Measurements from ENCODE around the gene ATRIP.
"Not testable (repeated sequence)": the region's sequence is repeated elsewhere in the genome, so short reads cannot be mapped to it uniquely, and the experiment has no call there.

Gene ATRIP

GRCh38 chr3:48474619-48475018 is 28.1 kb downstream of the ATRIP start:
- DNase-seq (ENCODE audit: extremely low read depth, low read depth) = no peak
- TF ChIP-seq, protein P1, sequence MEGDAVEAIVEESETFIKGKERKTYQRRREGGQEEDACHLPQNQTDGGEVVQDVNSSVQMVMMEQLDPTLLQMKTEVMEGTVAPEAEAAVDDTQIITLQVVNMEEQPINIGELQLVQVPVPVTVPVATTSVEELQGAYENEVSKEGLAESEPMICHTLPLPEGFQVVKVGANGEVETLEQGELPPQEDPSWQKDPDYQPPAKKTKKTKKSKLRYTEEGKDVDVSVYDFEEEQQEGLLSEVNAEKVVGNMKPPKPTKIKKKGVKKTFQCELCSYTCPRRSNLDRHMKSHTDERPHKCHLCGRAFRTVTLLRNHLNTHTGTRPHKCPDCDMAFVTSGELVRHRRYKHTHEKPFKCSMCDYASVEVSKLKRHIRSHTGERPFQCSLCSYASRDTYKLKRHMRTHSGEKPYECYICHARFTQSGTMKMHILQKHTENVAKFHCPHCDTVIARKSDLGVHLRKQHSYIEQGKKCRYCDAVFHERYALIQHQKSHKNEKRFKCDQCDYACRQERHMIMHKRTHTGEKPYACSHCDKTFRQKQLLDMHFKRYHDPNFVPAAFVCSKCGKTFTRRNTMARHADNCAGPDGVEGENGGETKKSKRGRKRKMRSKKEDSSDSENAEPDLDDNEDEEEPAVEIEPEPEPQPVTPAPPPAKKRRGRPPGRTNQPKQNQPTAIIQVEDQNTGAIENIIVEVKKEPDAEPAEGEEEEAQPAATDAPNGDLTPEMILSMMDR (IDR thresholded peaks at IDR 0.05; ENCODE audit: low read depth, low read length) = no peak

DNA sequence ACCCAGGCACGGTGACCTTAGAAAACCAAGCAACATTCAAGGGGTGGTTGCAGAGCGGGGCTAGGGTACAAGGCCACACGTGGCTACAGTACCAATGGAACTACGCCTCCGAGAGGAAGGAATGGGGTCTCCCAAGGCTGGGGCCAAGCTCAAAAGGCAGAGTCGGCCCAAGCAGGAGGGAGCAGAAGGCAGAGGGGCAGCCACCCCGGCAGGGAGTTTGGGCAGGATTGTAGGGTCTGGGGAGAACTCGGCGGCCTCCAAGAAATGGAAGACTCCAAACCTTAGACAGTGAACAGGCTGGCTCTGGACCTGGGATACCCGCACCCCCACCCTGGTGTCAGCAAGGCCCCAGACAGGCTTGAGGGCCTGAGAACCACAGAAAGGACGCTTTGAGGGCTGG is 28.7 kb downstream of the ATRIP start:
- TF ChIP-seq, protein P1 (IDR thresholded peaks at IDR 0.05; ENCODE audit: low read depth, low read length) = no peak
- DNase-seq (ENCODE audit: extremely low read depth, low read depth) = no peak

GRCh38 chr3:48476426-48477053 is 30.0 kb downstream of the ATRIP start:
- no peak for DNase-seq (ENCODE audit: extremely low read depth, low read depth)
- TF ChIP-seq, protein P1 (IDR thresholded peaks at IDR 0.05; ENCODE audit: low read depth, low read length) = no peak

- TF ChIP-seq, protein P1 (IDR thresholded peaks at IDR 0.05; ENCODE audit: low read depth, low read length) = no peak
- DNase-seq (ENCODE audit: extremely low read depth, low read depth) = no peak
Measured at GRCh38 chr3:48477959-48478520, 31.5 kb downstream of the ATRIP start.

DNA sequence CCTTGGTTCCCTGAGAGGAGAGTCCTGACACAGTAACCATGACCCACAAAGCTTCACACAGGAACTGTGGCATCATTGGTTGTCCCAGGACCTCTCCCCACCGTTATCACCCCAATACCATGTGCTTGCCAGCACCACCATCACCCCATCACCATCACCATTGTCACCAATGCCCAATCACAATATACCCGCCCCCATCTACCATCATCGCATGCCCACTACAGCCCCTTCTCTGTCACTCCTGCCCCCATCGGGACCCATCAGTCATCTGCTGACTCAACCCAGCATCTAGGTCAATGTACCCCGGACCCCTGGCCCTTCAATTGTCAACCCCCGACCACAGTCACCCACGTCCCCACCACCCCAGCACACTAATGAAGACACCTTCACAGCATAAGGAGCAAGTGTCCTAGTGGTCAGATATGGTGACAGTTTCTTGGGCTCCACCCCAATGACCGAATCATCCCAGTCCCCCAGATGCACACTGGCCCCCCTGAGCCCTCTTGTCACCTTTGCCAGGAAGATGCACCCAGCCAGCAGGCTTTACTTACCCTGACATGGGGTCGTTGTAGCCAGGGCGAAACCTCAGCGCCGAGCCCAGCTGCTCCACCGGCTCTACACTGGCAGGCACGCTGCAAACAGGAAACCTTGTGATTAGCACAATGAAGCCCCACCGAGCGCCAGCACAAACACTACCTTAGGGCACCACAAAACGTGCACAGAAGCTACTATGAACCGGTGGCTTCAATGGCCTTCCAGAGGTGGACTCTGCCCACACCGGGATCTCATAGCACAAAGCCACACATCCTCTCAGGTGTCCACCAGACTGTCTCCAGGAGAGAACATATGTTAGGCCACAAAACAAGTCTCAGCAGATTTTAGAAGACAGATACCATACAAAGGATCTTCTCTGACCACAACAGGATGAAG is 32.4 kb downstream of the ATRIP start:
- TF ChIP-seq, protein P1 (IDR thresholded peaks at IDR 0.05; ENCODE audit: low read depth, low read length) = no peak
- no peak for DNase-seq (ENCODE audit: extremely low read depth, low read depth)

DNA sequence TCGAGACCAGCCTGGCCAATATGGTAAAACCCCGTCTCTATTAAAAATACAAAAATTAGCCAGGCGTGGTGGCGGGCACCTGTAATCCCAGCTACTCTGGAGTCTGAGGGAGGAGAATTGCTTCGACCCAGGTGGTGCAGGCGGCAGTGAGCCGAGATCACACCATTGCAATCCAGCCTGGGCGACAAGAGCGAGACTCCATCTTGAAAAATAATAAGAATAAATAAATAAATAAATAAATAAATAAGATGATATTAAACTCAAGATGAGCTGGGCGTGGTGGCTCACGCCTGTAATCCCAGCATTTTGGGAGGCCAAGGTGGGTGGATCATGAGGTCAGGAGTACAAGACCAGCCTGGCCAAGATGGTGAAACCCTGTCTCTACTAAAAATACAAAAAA is 34.4 kb downstream of the ATRIP start:
- not testable (repeated sequence) for DNase-seq (ENCODE audit: extremely low read depth, low read depth)

GRCh38 chr3:48482822-48483221 is 36.3 kb downstream of the ATRIP start:
- DNase-seq (ENCODE audit: extremely low read depth, low read depth) = not testable (repeated sequence)

- TF ChIP-seq, protein P1 (IDR thresholded peaks at IDR 0.05; ENCODE audit: low read depth, low read length) = no peak
- no peak for DNase-seq (ENCODE audit: extremely low read depth, low read depth)
Measured at GRCh38 chr3:48486952-48487351, 40.4 kb downstream of the ATRIP start.
